H1 (cell line): ENCODE data around the gene NCOA1. TPM values are rescaled to one million over a fixed set of nuclear protein-coding genes. Genes with fewer than 3 reads are reported as not detected.
A peak's percentile ranks its signal among the peaks of the same experiment; 100 is the strongest.

Source experiments
- CTCF ChIA-PET: fragments of 300-600 bp; sonication (Branson Sonifier 250); formaldehyde crosslinking; loops from one replicate; lab custom pipeline; 2021; ENCODE audit not compliant: partially characterized antibody; lab: Charles Lee
- POLR2A ChIA-PET: fragments of 300-600 bp; sonication (Branson Sonifier 250); formaldehyde crosslinking; loops from one replicate; lab custom pipeline; 2021; ENCODE audit warnings: inconsistent platforms; ENCODE audit not compliant: partially characterized antibody; lab: Charles Lee
- DNase-seq, 2 experiments: peaks; one replicate each; pipeline versions ENCODE4 v3.0.0 to v3.0.0-alpha.2; 2010 to 2022; ENCODE audit warnings: low spot score in 2 of 2, low read depth in 1 of 2, mixed read lengths in 1 of 2
- FAIRE-seq: peaks from 2 replicates; lab custom pipeline; 2011; peaks lifted over from hg19 to GRCh38; lab: Jason Lieb, UNC
- H2AFZ ChIP-seq: 2 replicates; pipeline ENCODE4 v1.8.1; 2012; ENCODE audit warnings: low read length, inconsistent platforms
- H2AK5ac ChIP-seq: 2 replicates; pipeline ENCODE4 v1.6.1; 2013; ENCODE audit warnings: low read depth, low read length
- H2BK120ac ChIP-seq: replicated peaks from 2 replicates; pipeline ENCODE3; 2013; ENCODE audit warnings: low read depth, low read length, inconsistent platforms
- H2BK12ac ChIP-seq: 2 replicates; pipeline ENCODE4 v1.6.1; 2013; ENCODE audit warnings: low read depth, low read length
- H2BK15ac ChIP-seq: 2 replicates; pipeline ENCODE4 v1.6.1; 2013; ENCODE audit warnings: low read length
- H2BK20ac ChIP-seq: 2 replicates; pipeline ENCODE4 v1.6.1; 2013; ENCODE audit warnings: low read length
- H2BK5ac ChIP-seq: 2 replicates; pipeline ENCODE4 v1.6.1; 2013; ENCODE audit warnings: low read depth, low read length
- H3K14ac ChIP-seq: 2 replicates; pipeline ENCODE4 v1.6.1; 2013; ENCODE audit warnings: inconsistent platforms; ENCODE audit not compliant: insufficient read length
- H3K18ac ChIP-seq: 2 replicates; pipeline ENCODE4 v1.6.1; 2013; ENCODE audit warnings: low read length; ENCODE audit errors: extremely low read depth
- H3K23ac ChIP-seq: 2 replicates; pipeline ENCODE4 v1.6.1; 2013; ENCODE audit warnings: inconsistent platforms; ENCODE audit not compliant: insufficient read length
- H3K23me2 ChIP-seq: 2 replicates; pipeline ENCODE4 v1.6.1; 2013; ENCODE audit warnings: low read depth, low read length
- H3K27ac ChIP-seq: 2 replicates; pipeline ENCODE4 v1.6.1; 2011; ENCODE audit warnings: low read depth, low read length, inconsistent platforms
- H3K27me3 ChIP-seq, 4 experiments: replicated peaks in 1 of 4; 1 replicate in 1 of 4; 2 replicates in 3 of 4; pipeline versions ENCODE4 v1.6.1 to v1.8.1; 2011 to 2013; ENCODE audit warnings: low read length in 3 of 4, mild to moderate bottlenecking in 3 of 4, inconsistent platforms in 2 of 4, mixed read lengths in 2 of 4, moderate library complexity in 1 of 4; ENCODE audit not compliant: control insufficient read depth in 3 of 4, insufficient read depth in 3 of 4; ENCODE audit errors: extremely low read depth in 1 of 4
- H3K36me3 ChIP-seq, 4 experiments: 2 replicates each; pipeline versions ENCODE4 v1.6.1 to v1.8.1; 2011 to 2013; ENCODE audit warnings: mild to moderate bottlenecking in 4 of 4, low read length in 3 of 4, moderate library complexity in 2 of 4, control low read depth in 1 of 4, inconsistent platforms in 1 of 4; ENCODE audit not compliant: insufficient read depth in 4 of 4, control insufficient read depth in 2 of 4
- H3K4ac ChIP-seq: replicated peaks from 2 replicates; pipeline ENCODE3; 2013; ENCODE audit warnings: low read length, low read depth, mixed read lengths, inconsistent platforms; ENCODE audit not compliant: insufficient read length
- H3K4me1 ChIP-seq, 4 experiments: replicated peaks in 1 of 4; 1 replicate in 1 of 4; 2 replicates in 3 of 4; pipeline versions ENCODE4 v1.6.1 to v1.8.1; 2011 to 2013; ENCODE audit warnings: low read length in 3 of 4, inconsistent platforms in 2 of 4, mixed read lengths in 1 of 4; ENCODE audit not compliant: insufficient read depth in 4 of 4, control insufficient read depth in 3 of 4
- H3K4me2 ChIP-seq, 2 experiments: 2 replicates each; pipeline versions ENCODE4 v1.6.1 to v1.8.1; 2011 to 2013; ENCODE audit warnings: low read depth in 2 of 2, low read length in 2 of 2, control low read depth in 1 of 2, inconsistent platforms in 1 of 2, mild to moderate bottlenecking in 1 of 2; ENCODE audit not compliant: insufficient read depth in 1 of 2
- H3K4me3 ChIP-seq, 4 experiments: fragments of 200-600, 300-600 bp in 1 of 4; sonication (generic), shearing (Covaris generic), sonication (Bioruptor Twin) in 1 of 4; 2 replicates each; pipeline versions ENCODE4 v1.5.1 to v1.8.1; 2011 to 2016; ENCODE audit warnings: low read length in 4 of 4, low read depth in 3 of 4, control low read depth in 2 of 4, inconsistent platforms in 2 of 4, mild to moderate bottlenecking in 2 of 4, mixed read lengths in 1 of 4, moderate library complexity in 1 of 4; ENCODE audit not compliant: insufficient read depth in 2 of 4; ENCODE audit errors: extremely low read depth in 1 of 4
- H3K56ac ChIP-seq: replicated peaks from 2 replicates; pipeline ENCODE3; 2013; ENCODE audit warnings: low read depth, mild to moderate bottlenecking, mixed read lengths, low read length, inconsistent platforms; ENCODE audit not compliant: insufficient read length
- H3K79me1 ChIP-seq: 2 replicates; pipeline ENCODE4 v1.6.1; 2013; ENCODE audit warnings: low read depth, low read length, control low read depth
- H3K79me2 ChIP-seq, 2 experiments: 2 replicates each; pipeline versions ENCODE4 v1.6.1 to v1.8.1; 2012 to 2013; ENCODE audit warnings: low read length in 2 of 2, mild to moderate bottlenecking in 2 of 2, inconsistent platforms in 1 of 2; ENCODE audit not compliant: insufficient read depth in 2 of 2, control insufficient read depth in 1 of 2
- H3K9ac ChIP-seq, 4 experiments: replicated peaks in 1 of 4; 1 replicate in 1 of 4; 2 replicates in 3 of 4; pipeline versions ENCODE4 v1.6.1 to v1.8.1; 2011 to 2013; ENCODE audit warnings: low read depth in 3 of 4, low read length in 3 of 4, control low read depth in 2 of 4, mild to moderate bottlenecking in 2 of 4, moderate library complexity in 2 of 4, inconsistent platforms in 1 of 4; ENCODE audit errors: extremely low read depth in 1 of 4
- H3K9me3 ChIP-seq, 2 experiments: 2 replicates each; pipeline versions ENCODE4 v1.6.1 to v1.8.1; 2012 to 2013; ENCODE audit warnings: mild to moderate bottlenecking in 2 of 2, moderate library complexity in 2 of 2, control low read depth in 1 of 2, inconsistent platforms in 1 of 2, low read depth in 1 of 2, low read length in 1 of 2, mixed read lengths in 1 of 2; ENCODE audit not compliant: insufficient read depth in 2 of 2
- H4K20me1 ChIP-seq, 2 experiments: replicated peaks in 1 of 2; 2 replicates each; pipeline versions ENCODE3 to v1.8.1; 2011 to 2013; ENCODE audit warnings: inconsistent platforms in 2 of 2, low read length in 2 of 2, mild to moderate bottlenecking in 1 of 2; ENCODE audit not compliant: insufficient read depth in 2 of 2, control insufficient read depth in 1 of 2
- H4K5ac ChIP-seq: 2 replicates; pipeline ENCODE4 v1.6.1; 2013; ENCODE audit warnings: low read length, low read depth, mixed read lengths, inconsistent platforms; ENCODE audit not compliant: insufficient read length
- H4K8ac ChIP-seq: 2 replicates; pipeline ENCODE4 v1.8.0; 2013; ENCODE audit warnings: mild to moderate bottlenecking, moderate library complexity, low read length, inconsistent platforms; ENCODE audit not compliant: insufficient read depth; ENCODE audit errors: extremely low read depth
- H4K91ac ChIP-seq: replicated peaks from 2 replicates; pipeline ENCODE3; 2013; ENCODE audit warnings: low read length, mixed read lengths, inconsistent platforms; ENCODE audit not compliant: insufficient read length
- CEBPB ChIP-seq: IDR thresholded peaks from 2 replicates; pipeline ENCODE4 v1.6.1; 2012; ENCODE audit warnings: low read depth, low read length
- EGR1 ChIP-seq: IDR thresholded peaks from 2 replicates; pipeline ENCODE4 v1.6.1; 2011; ENCODE audit warnings: low read depth, low read length, borderline replicate concordance
- JUND ChIP-seq: IDR thresholded peaks from 2 replicates; pipeline ENCODE4 v1.6.1; 2011; ENCODE audit warnings: mild to moderate bottlenecking, improper control_type of control experiment, low read length
- KDM5A ChIP-seq: fragments of 200-600 bp; IDR thresholded peaks from 2 replicates; pipeline ENCODE4 v1.7.1; 2012; ENCODE audit warnings: mild to moderate bottlenecking, low read length, inconsistent platforms, mixed read lengths
- PHF8 ChIP-seq: fragments of 200-600 bp; sonication (generic); conservative IDR thresholded peaks from 2 replicates; pipeline ENCODE4 v1.7.1; 2012; ENCODE audit warnings: low read depth, mild to moderate bottlenecking, inconsistent platforms, low read length, moderate library complexity
- RAD21 ChIP-seq, 2 experiments: IDR thresholded peaks in 1 of 2; conservative IDR thresholded peaks in 1 of 2; 2 replicates each; pipeline ENCODE4 v1.6.1; 2011; ENCODE audit warnings: low read depth in 2 of 2, low read length in 2 of 2, improper control_type of control experiment in 1 of 2, inconsistent platforms in 1 of 2, mild to moderate bottlenecking in 1 of 2, moderate library complexity in 1 of 2
- SUZ12 ChIP-seq: fragments of 200-600 bp; sonication (generic); IDR thresholded peaks from 2 replicates; pipeline ENCODE4 v1.6.1; 2012; ENCODE audit warnings: mild to moderate bottlenecking, inconsistent platforms, low read length, moderate library complexity, mixed read lengths
- TAF7 ChIP-seq: optimal IDR thresholded peaks from 2 replicates; pipeline ENCODE3; 2011; ENCODE audit warnings: low read depth, mild to moderate bottlenecking, inconsistent platforms, low read length, moderate library complexity, borderline replicate concordance
- TBP ChIP-seq: IDR thresholded peaks from 2 replicates; pipeline ENCODE4 v1.6.1; 2011; ENCODE audit warnings: low read depth, low read length, improper control_type of control experiment
- WGBS, 2 experiments: shearing (Covaris generic) in 1 of 2; methylation state at CpG; one replicate each; pipeline versions ENCODE4 v1.1.6 to v1.1.7; 2013 to 2015; ENCODE audit warnings: low lambda C conversion rate in 2 of 2, mixed read lengths in 2 of 2, inconsistent platforms in 1 of 2, low coverage in 1 of 2, missing lambda C conversion rate in 1 of 2; ENCODE audit not compliant: insufficient replicate concordance in 2 of 2, insufficient coverage in 1 of 2, insufficient read length in 1 of 2; ENCODE audit errors: extremely low coverage in 1 of 2, missing lambda C conversion rate in 1 of 2; 5-methylcytosine and 5-hydroxymethylcytosine counted together
- polyA plus RNA-seq, 7 experiments: library from polyadenylated mRNA; depleted of rRNA in 3 of 7; stranded (reverse) in 5 of 7; unstranded in 2 of 7; fragments of >200 nt in 5 of 7; fragments of 200-250 nt in 2 of 7; gene quantifications; 1 replicate in 5 of 7; 2 replicates in 1 of 7; 4 replicates in 1 of 7; pipeline versions ENCODE4 v1.2.1 to v1.2.3, GENCODE V29; 2011 to 2013; ENCODE audit warnings: missing spikeins in 2 of 7, mixed read lengths in 2 of 7
- total RNA-seq: library from RNA; stranded (reverse); fragmentation: NEBNext Ultra II Directional; extraction: Animal tissue kit (Norgen Biotek cat#: 25700); gene quantifications from 2 replicates; pipeline ENCODE4 v1.2.1, GENCODE V29; 2021

Gene NCOA1
- total and polyA plus RNA-seq, 2 of the 8 experiments (the other 6 are each of a cell fraction or from before 2014, with no cell fraction given) = 12.8 to 17.9 TPM

- peaks cover 9% of the 10 kb centered on the region; the same call in 1 of the 2 replicates for H3K79me1 ChIP-seq
- no peak overlapping the region for H2BK15ac ChIP-seq
- H3K56ac ChIP-seq = no peak overlapping the region
- DNase-seq (peak in 1 of 2 experiments; percentile 4), FAIRE-seq (no peak)
- H2AFZ ChIP-seq = no peak overlapping the region
- no peaks in the 10 kb centered on the region for H3K9me3 ChIP-seq
- no peak overlapping the region for H3K18ac ChIP-seq
- H4K91ac ChIP-seq = no peak overlapping the region
- H3K27me3 ChIP-seq = no peaks in the 10 kb centered on the region
- no peak overlapping the region for H4K8ac ChIP-seq
- H2BK20ac ChIP-seq = no peak overlapping the region
- no peak overlapping the region for H3K14ac ChIP-seq
- no peak overlapping the region for H4K5ac ChIP-seq
- no peak overlapping the region for H2BK120ac ChIP-seq
- no peak overlapping the region for H3K4me3 ChIP-seq
- peak overlapping the region; percentile 14 for H3K4ac ChIP-seq
- ChIA-PET CTCF (interaction anchor here (1.2 to 3.0 kb wide), 4 partner anchors 9 to 405 kb away, joined by 4 to 8 read pairs (median 4); no protein-coding TSS in a partner anchor), POLR2A (interaction anchor here (0.7 kb wide), 1 partner anchor 9 kb away, joined by 3 read pairs; no protein-coding TSS in a partner anchor)
- H3K36me3 ChIP-seq = peaks cover 20 to 55% (median 40%) of the 10 kb centered on the region in 4 experiments
- no peaks in the 10 kb centered on the region; a peak in 1 of 7 replicates for H3K4me1 ChIP-seq
- 89% methylated on average over 4 of the region's 4 CpGs; no CpG with 5 or more reads in 1 of the 2 experiments for WGBS, 2 experiments
- H3K4me2 ChIP-seq = no peak overlapping the region
- H2BK12ac ChIP-seq = no peak overlapping the region
- H3K79me2 ChIP-seq = peaks cover 0 to 51% of the 10 kb centered on the region in 2 experiments; a peak in 3 of 4 replicates
- H3K23ac ChIP-seq = no peak overlapping the region
- H2AK5ac ChIP-seq = no peak overlapping the region
- H2BK5ac ChIP-seq = no peak overlapping the region
- H4K20me1 ChIP-seq = peaks cover 12 to 13% of the 10 kb centered on the region in 2 experiments
- no peak overlapping the region for H3K9ac ChIP-seq
- no peaks in the 10 kb centered on the region for H3K23me2 ChIP-seq
- TF ChIP-seq RAD21 (IDR thresholded peaks at IDR 0.05 in 1 of 2, conservative IDR thresholded peaks at IDR 0.05 in 1 of 2; ENCODE audit: low read depth in 2 of 2, low read length in 2 of 2) (no peak), EGR1 (no peak), TAF7 (no peak), TBP (no peak), KDM5A (no peak), JUND (no peak), SUZ12 (no peak), CEBPB (no peak), PHF8 (no peak)
- no peak overlapping the region for H3K27ac ChIP-seq
These were observed 323.5 kb downstream of the NCOA1 start for GRCh38 chr2:24814516-24814915.
